GM21717 (cell line): ENCODE measurements around the gene GRHL3.

ENCODE experiments used
- ATAC-seq: cut with Tn5 transposase; IDR thresholded peaks from one replicate; pipeline ENCODE4 v1.9.1; 2021; ENCODE audit warnings: mild to moderate bottlenecking, moderate library complexity; ENCODE audit not compliant: unreplicated experiment

Gene GRHL3

GRCh38 chr1:24340770-24341169 lies 21.6 kb downstream of the GRHL3 start:
- no peak for ATAC-seq

GRCh38 chr1:24341260-24341659 lies 22.1 kb downstream of the GRHL3 start:
- ATAC-seq: no peak

- ATAC-seq: no peak
Observed at GRCh38 chr1:24343412-24344089, 24.4 kb downstream of the GRHL3 start.

GRCh38 chr1:24344090-24344742 lies 25.1 kb downstream of the GRHL3 start:
- ATAC-seq: no peak

GRCh38 chr1:24345334-24345733 lies 26.2 kb downstream of the GRHL3 start:
- ATAC-seq: no peak

GRCh38 chr1:24347159-24347934 lies 28.2 kb downstream of the GRHL3 start:
- no peak for ATAC-seq

GRCh38 chr1:24348196-24348595 lies 29.0 kb downstream of the GRHL3 start:
- ATAC-seq: no peak

GRCh38 chr1:24349891-24350290 lies 30.7 kb downstream of the GRHL3 start:
- ATAC-seq: no peak

- no peak for ATAC-seq
Observed at GRCh38 chr1:24351247-24351646, 32.1 kb downstream of the GRHL3 start.

GRCh38 chr1:24351918-24352627 lies 32.9 kb downstream of the GRHL3 start:
- ATAC-seq: no peak

- no peak for ATAC-seq
Observed at GRCh38 chr1:24353292-24353891, 34.2 kb downstream of the GRHL3 start.

- ATAC-seq: no peak
Observed at GRCh38 chr1:24355466-24355865, 36.3 kb downstream of the GRHL3 start.

- ATAC-seq: no peak
Observed at GRCh38 chr1:24357038-24357437, 37.9 kb downstream of the GRHL3 start.

GRCh38 chr1:24360681-24361080 lies 41.5 kb downstream of the GRHL3 start:
- ATAC-seq: no peak

- no peak for ATAC-seq
Observed at GRCh38 chr1:24361811-24362210, 42.7 kb downstream of the GRHL3 start.

- no peak for ATAC-seq
Observed at GRCh38 chr1:24362396-24362795, 43.2 kb downstream of the GRHL3 start.

GRCh38 chr1:24362982-24363614 lies 43.9 kb downstream of the GRHL3 start:
- no peak for ATAC-seq

GRCh38 chr1:24363994-24364393 lies 44.8 kb downstream of the GRHL3 start:
- no peak for ATAC-seq

GRCh38 chr1:24364605-24364974 lies 45.4 kb downstream of the GRHL3 start:
- ATAC-seq: no peak

- ATAC-seq: peak; percentile 62
Observed at GRCh38 chr1:24364975-24365678, 46.0 kb downstream of the GRHL3 start.
